ENCODE results near the gene SLC8B1. TPM values are rescaled to one million over a fixed set of nuclear protein-coding genes. Genes with fewer than 3 reads are reported as not detected.

Gene SLC8B1
- total RNA-seq, 1 experiment from 2014 or later = 29.0 TPM

GRCh38 chr12:113320401-113320800 lies 14.5 kb downstream of the SLC8B1 start:
- Histone ChIP-seq H3K36me3 (ENCODE audit: low read depth) (peaks cover 9% of the 10 kb centered on the region; the same call in 1 of the 2 replicates), H3F3A (ENCODE audit: insufficient read depth, low read depth) (peaks cover 23% of the 10 kb centered on the region), H2AFZ (no peak overlapping the region), H3K27me3 (ENCODE audit: insufficient read depth, low read depth) (no peaks in the 10 kb centered on the region), H3K79me2 (ENCODE audit: low read depth) (no peaks in the 10 kb centered on the region), H3K27ac (no peak overlapping the region), H3K4me2 (no peak overlapping the region), H3K4me1 (replicated peaks; ENCODE audit: insufficient read depth) (peaks cover 18% of the 10 kb centered on the region), H3K4me3 (no peak overlapping the region), H3K9me3 (ENCODE audit: insufficient read depth, low read depth) (no peaks in the 10 kb centered on the region), H3K9me2 (ENCODE audit: insufficient read depth) (no peaks in the 10 kb centered on the region), H4K20me1 (ENCODE audit: insufficient read depth) (no peaks in the 10 kb centered on the region; the same call in none of the 2 replicates)
- no peak for DNase-seq
- no peak for TF ChIP-seq CTCF (conservative IDR thresholded peaks at IDR 0.05)
- intact Hi-C loops (cut with micrococcal nuclease; ENCODE audit: unreplicated experiment) = no loop called here
- CTCF ChIA-PET = no interaction called here
- no TSS peak for BruUV-seq (replicated peaks)
- POLR2A ChIA-PET (ENCODE audit: unreplicated experiment) = no interaction called here

GRCh38 chr12:113318900-113319628 lies 15.8 kb downstream of the SLC8B1 start:
- no peaks in the 10 kb centered on the region for H3K27me3 ChIP-seq (ENCODE audit: insufficient read depth, low read depth)
- peaks cover 23% of the 10 kb centered on the region for H3F3A ChIP-seq (ENCODE audit: insufficient read depth, low read depth)
- TF ChIP-seq EZH2 (IDR thresholded peaks at IDR 0.05; ENCODE audit: low read depth) (no peak), CTCF (conservative IDR thresholded peaks at IDR 0.05) (no peak)
- intact Hi-C loops (cut with micrococcal nuclease; ENCODE audit: unreplicated experiment) = no loop called here
- H3K79me2 ChIP-seq (ENCODE audit: low read depth) = no peaks in the 10 kb centered on the region
- H3K4me2 ChIP-seq = no peak overlapping the region
- peaks cover 9% of the 10 kb centered on the region; the same call in 1 of the 2 replicates for H3K36me3 ChIP-seq (ENCODE audit: low read depth)
- no peak overlapping the region for H2AFZ ChIP-seq
- no peak overlapping the region for H3K4me3 ChIP-seq
- ChIA-PET POLR2A (ENCODE audit: unreplicated experiment) (no interaction called here), CTCF (no interaction called here)
- H3K4me1 ChIP-seq (replicated peaks; ENCODE audit: insufficient read depth) = peaks cover 18% of the 10 kb centered on the region
- no peaks in the 10 kb centered on the region for H3K9me2 ChIP-seq (ENCODE audit: insufficient read depth)
- no TSS peak for BruUV-seq (replicated peaks)
- DNase-seq = no peak
- H3K9me3 ChIP-seq (ENCODE audit: insufficient read depth, low read depth) = no peaks in the 10 kb centered on the region
- H4K20me1 ChIP-seq (ENCODE audit: insufficient read depth) = no peaks in the 10 kb centered on the region; the same call in none of the 2 replicates
- no peak overlapping the region for H3K27ac ChIP-seq

- no TSS peak for BruUV-seq (replicated peaks)
- H4K20me1 ChIP-seq (ENCODE audit: insufficient read depth) = no peaks in the 10 kb centered on the region; the same call in none of the 2 replicates
- H3K27ac ChIP-seq = no peak overlapping the region
- no peak overlapping the region for H3K4me2 ChIP-seq
- peaks cover 9% of the 10 kb centered on the region; the same call in 1 of the 2 replicates for H3K36me3 ChIP-seq (ENCODE audit: low read depth)
- no peaks in the 10 kb centered on the region for H3K9me2 ChIP-seq (ENCODE audit: insufficient read depth)
- intact Hi-C loops (cut with micrococcal nuclease; ENCODE audit: unreplicated experiment) = no loop called here
- ChIA-PET CTCF (no interaction called here), POLR2A (ENCODE audit: unreplicated experiment) (no interaction called here)
- H3F3A ChIP-seq (ENCODE audit: insufficient read depth, low read depth) = peaks cover 19% of the 10 kb centered on the region
- no peaks in the 10 kb centered on the region for H3K9me3 ChIP-seq (ENCODE audit: insufficient read depth, low read depth)
- no peak for TF ChIP-seq CTCF (conservative IDR thresholded peaks at IDR 0.05)
- TF ChIP-seq EZH2 (IDR thresholded peaks at IDR 0.05; ENCODE audit: low read depth) = no peak
- H3K4me1 ChIP-seq (replicated peaks; ENCODE audit: insufficient read depth) = peaks cover 14% of the 10 kb centered on the region
- H3K4me3 ChIP-seq = no peak overlapping the region
- no peaks in the 10 kb centered on the region for H3K27me3 ChIP-seq (ENCODE audit: insufficient read depth, low read depth)
- no peak overlapping the region for H2AFZ ChIP-seq
- DNase-seq = no peak
- no peaks in the 10 kb centered on the region for H3K79me2 ChIP-seq (ENCODE audit: low read depth)
Measured at GRCh38 chr12:113318046-113318656, 16.8 kb downstream of the SLC8B1 start.
